Activated naive CD8-positive, alpha-beta T cell treated with anti-CD3 and anti-CD28 coated beads for 36 hours (primary cell): ENCODE measurements around the gene NLRP1. TPM values are rescaled to one million over a fixed set of nuclear protein-coding genes. Genes with fewer than 3 reads are reported as not detected.
"Not testable (repeated sequence)": the region's sequence is repeated elsewhere in the genome, so short reads cannot be mapped to it uniquely, and the experiment has no call there.

Experiments used
- DNase-seq: peaks from one replicate; pipeline ENCODE4 v3.0.0; 2021
- H3K27ac Mint-ChIP-seq: one replicate; pipeline ENCODE4 v1.8.0; 2022; ENCODE audit warnings: mild to moderate bottlenecking, moderate library complexity, mixed read lengths
- H3K27me3 Mint-ChIP-seq: one replicate; pipeline ENCODE4 v1.8.0; 2022; ENCODE audit warnings: mild to moderate bottlenecking, mixed read lengths
- H3K36me3 Mint-ChIP-seq: one replicate; pipeline ENCODE4 v1.8.0; 2021; ENCODE audit warnings: mild to moderate bottlenecking, mixed read lengths
- H3K4me1 Mint-ChIP-seq: one replicate; pipeline ENCODE4 v1.8.0; 2021; ENCODE audit warnings: mixed read lengths
- H3K4me3 Mint-ChIP-seq: one replicate; pipeline ENCODE4 v1.8.0; 2022; ENCODE audit warnings: mild to moderate bottlenecking, moderate library complexity, mixed read lengths
- H3K9me3 Mint-ChIP-seq: one replicate; pipeline ENCODE4 v1.8.0; 2022; ENCODE audit warnings: mixed read lengths
- total RNA-seq, 2 experiments: library from RNA; stranded (reverse); gene quantifications; one replicate each; pipeline ENCODE4 v1.2.3, GENCODE V29; 2021

Gene NLRP1
- total RNA-seq, 2 experiments from 2014 or later = 17.2 to 18.8 TPM

DNA sequence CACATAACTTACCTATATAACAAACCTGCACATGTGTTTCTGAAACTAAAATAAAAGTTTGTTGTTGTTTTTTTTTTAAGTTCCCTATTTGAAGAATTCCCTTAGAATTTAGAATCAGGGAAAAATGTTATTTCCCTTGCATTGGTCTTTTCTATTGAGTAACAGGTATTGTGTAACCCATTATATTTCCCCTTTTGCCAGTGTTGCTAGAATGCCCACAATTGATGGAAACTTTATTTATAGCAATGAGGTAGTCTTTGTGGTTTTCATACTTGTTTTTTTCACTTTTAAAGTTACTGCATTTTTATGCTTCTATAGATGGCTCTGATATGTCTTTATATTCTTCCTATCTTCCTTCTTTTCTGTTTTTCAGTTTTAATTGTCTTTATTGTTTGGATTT lies 3.9 kb downstream of the NLRP1 start:
- Mint-ChIP-seq H3K4me3 (no peak overlapping the region), H3K27me3 (no peaks in the 10 kb centered on the region), H3K36me3 (peaks cover 55% of the 10 kb centered on the region), H3K9me3 (peaks cover 7% of the 10 kb centered on the region), H3K4me1 (peaks cover 72% of the 10 kb centered on the region), H3K27ac (peak overlapping the region; percentile 12)
- no peak for DNase-seq

DNA sequence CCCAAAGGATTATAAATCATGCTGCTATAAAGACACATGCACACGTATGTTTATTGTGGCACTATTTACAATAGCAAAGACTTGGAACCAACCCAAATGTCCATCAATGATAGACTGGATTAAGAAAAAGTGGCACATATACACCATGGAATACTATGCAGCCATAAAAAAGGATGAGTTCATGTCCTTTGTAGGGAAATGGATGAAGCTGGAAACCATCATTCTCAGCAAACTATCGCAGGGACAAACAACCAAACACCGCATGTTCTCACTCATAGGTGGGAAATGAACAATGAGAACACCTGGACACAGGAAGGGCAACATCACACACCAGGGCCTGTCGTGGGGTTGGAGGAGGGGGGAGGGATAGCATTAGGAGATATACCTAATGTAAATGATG lies 5.5 kb downstream of the NLRP1 start:
- not testable (repeated sequence) for DNase-seq, H3K4me3 Mint-ChIP-seq, H3K27ac Mint-ChIP-seq, H3K27me3 Mint-ChIP-seq
- Mint-ChIP-seq H3K36me3 (peaks cover 66% of the 10 kb centered on the region), H3K9me3 (peaks cover 11% of the 10 kb centered on the region), H3K4me1 (peaks cover 62% of the 10 kb centered on the region)

DNA sequence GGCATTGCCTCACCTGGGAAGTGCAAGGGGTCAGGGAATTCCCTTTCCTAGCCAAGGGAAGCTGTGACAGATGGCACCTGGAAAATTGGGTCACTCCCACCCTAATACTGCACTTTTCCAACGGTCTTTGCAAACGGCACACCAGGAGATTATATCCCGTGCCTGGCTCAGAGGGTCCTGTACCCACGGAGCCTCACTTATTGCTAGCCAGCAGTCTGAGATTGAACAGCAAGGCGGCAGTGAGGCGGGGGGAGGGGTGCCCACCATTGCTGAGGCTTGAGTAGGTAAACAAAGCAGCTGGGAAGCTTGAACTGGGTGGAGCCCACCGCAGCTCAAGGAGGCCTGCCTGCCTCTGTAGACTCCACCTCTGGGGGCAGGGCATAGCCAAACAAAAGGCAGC lies 11.3 kb downstream of the NLRP1 start:
- not testable (repeated sequence) for H3K9me3 Mint-ChIP-seq, H3K4me3 Mint-ChIP-seq, H3K27ac Mint-ChIP-seq, H3K27me3 Mint-ChIP-seq, DNase-seq
- Mint-ChIP-seq H3K36me3 (peaks cover 82% of the 10 kb centered on the region), H3K4me1 (peaks cover 50% of the 10 kb centered on the region)

DNA sequence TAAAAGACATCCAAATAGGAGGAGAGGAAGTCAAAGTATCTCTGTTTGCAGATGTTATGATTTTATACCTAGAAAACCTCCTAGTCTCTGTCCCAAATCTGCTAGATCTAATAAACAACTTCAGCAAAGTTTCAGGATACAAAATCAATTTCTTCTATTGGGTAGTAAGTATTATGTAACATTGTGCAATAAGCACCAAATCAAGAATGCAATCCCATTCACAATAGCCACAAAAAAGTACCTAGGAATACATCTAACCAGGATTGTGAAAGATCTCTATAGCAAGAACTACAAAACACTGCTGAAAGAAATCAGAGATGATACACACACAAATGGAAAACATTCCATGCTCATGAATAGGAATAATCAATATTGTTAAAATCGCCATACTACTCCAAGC lies 13.0 kb downstream of the NLRP1 start:
- Mint-ChIP-seq H3K4me1 (peaks cover 40% of the 10 kb centered on the region), H3K27me3 (no peaks in the 10 kb centered on the region)

GRCh38 chr17:5565808-5566207 lies 18.5 kb downstream of the NLRP1 start:
- no peaks in the 10 kb centered on the region for H3K27me3 Mint-ChIP-seq
- no peak for DNase-seq
- peaks cover 2% of the 10 kb centered on the region for H3K9me3 Mint-ChIP-seq
- no peak overlapping the region for H3K27ac Mint-ChIP-seq
- H3K4me3 Mint-ChIP-seq = no peak overlapping the region
- H3K36me3 Mint-ChIP-seq = peaks cover 38% of the 10 kb centered on the region
- peaks cover 43% of the 10 kb centered on the region for H3K4me1 Mint-ChIP-seq

More for the DNA sequence above, 13.0 kb downstream of the NLRP1 start:
- Mint-ChIP-seq H3K9me3 (peaks cover 8% of the 10 kb centered on the region), H3K27ac (no peak overlapping the region), H3K36me3 (peaks cover 79% of the 10 kb centered on the region), H3K4me3 (no peak overlapping the region)
- no peak for DNase-seq

DNA sequence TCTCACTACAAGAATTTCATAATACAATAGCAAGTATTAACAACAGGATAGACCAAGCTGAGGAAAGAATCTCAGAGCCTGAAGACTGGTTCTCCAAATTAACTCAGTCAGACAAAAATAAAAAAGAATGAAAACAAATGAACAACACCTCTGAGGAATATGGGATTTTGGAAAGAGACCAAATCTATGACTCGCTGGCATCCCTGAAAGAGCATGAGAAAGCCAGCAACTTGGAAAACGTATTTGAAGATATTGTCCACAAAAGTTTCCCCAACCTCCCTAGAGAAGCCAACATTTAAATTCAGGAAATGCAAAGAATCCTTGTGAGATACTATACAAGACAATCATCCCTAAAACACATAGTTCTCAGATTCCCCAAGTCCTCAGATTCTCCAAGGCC lies 20.9 kb downstream of the NLRP1 start:
- Mint-ChIP-seq H3K4me3 (no peak overlapping the region), H3K36me3 (peaks cover 21% of the 10 kb centered on the region), H3K4me1 (peaks cover 29% of the 10 kb centered on the region), H3K27me3 (no peaks in the 10 kb centered on the region), H3K9me3 (peaks cover 2% of the 10 kb centered on the region), H3K27ac (peak overlapping the region; percentile 69)
- DNase-seq = no peak

DNA sequence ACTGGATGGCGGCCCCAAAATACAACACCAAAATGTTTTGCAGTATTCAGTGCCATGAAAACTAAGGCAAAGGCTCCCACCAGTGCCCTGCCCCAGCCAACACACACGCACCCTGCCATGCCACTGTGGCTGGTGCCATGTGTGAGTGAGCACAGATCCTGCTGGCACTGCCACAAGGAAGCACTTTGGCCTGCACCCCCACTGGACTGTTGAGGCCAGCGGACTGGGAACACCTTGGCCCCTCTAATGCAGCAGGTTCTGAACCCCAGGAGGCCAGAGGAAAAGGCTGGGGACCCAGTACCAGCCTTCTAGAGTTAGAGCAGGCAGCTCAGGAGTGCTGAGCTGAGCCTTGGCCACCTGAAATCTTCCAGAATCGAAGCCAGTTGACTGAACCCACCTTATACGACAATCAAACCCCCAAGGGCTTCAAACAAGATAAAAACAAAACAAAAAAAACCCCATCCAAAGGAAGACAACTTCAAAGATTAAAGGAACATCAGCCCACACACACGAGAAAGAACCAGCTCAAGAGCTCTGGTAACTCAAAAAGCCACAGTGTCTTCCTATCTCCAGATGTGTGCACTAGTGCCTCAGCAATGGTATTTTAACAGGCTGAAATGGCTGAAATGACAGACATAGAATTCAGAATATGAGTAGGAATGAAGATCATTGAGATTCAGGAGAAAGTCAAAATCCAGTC lies 21.5 kb downstream of the NLRP1 start:
- no peaks in the 10 kb centered on the region for H3K27me3 Mint-ChIP-seq
- DNase-seq = no peak
- peak overlapping the region; percentile 26 for H3K4me3 Mint-ChIP-seq
- H3K27ac Mint-ChIP-seq = peak overlapping the region; percentile 69
- H3K9me3 Mint-ChIP-seq = peaks cover 2% of the 10 kb centered on the region
- peaks cover 18% of the 10 kb centered on the region for H3K36me3 Mint-ChIP-seq
- H3K4me1 Mint-ChIP-seq = peaks cover 29% of the 10 kb centered on the region

- Mint-ChIP-seq H3K27me3 (no peaks in the 10 kb centered on the region), H3K36me3 (peaks cover 19% of the 10 kb centered on the region), H3K4me1 (peaks cover 35% of the 10 kb centered on the region), H3K27ac (peak overlapping the region; percentile 69), H3K9me3 (peaks cover 2% of the 10 kb centered on the region), H3K4me3 (no peak overlapping the region)
- no peak for DNase-seq
These were observed 22.4 kb downstream of the NLRP1 start for GRCh38 chr17:5561736-5562571.

DNA sequence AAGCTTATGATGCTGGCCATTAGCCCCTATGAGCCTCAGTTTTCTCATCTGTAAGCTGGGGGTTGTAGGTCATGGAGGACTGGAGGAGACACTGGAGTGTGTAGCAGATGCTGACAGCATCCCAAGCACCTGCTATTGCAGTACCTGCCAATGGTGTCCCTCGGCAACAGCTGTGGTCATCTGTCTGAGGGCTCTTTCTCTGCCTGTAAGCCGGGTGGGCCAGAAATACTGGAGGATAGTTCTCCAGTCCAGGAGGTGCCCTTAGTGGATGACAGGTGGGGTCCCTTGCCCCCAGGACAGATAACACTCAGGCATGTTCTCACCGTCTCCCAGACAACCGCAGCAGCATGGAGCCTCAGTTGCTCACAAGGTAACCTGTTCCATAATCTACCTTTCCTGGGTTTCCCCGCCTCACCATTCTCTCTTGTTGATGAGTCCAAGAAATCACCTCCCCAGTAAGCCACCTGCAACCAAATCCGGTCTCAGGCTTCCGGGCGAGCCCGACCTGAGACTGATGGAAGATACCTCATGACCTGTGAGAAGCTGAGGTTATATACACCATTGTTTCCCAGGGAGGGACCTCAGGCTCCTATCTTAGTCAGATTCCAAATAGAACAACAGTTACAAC lies 23.8 kb downstream of the NLRP1 start:
- Mint-ChIP-seq H3K27me3 (no peaks in the 10 kb centered on the region), H3K4me3 (no peak overlapping the region), H3K9me3 (no peaks in the 10 kb centered on the region), H3K27ac (no peak overlapping the region), H3K36me3 (peaks cover 18% of the 10 kb centered on the region), H3K4me1 (peaks cover 35% of the 10 kb centered on the region)
- no peak for DNase-seq

DNA sequence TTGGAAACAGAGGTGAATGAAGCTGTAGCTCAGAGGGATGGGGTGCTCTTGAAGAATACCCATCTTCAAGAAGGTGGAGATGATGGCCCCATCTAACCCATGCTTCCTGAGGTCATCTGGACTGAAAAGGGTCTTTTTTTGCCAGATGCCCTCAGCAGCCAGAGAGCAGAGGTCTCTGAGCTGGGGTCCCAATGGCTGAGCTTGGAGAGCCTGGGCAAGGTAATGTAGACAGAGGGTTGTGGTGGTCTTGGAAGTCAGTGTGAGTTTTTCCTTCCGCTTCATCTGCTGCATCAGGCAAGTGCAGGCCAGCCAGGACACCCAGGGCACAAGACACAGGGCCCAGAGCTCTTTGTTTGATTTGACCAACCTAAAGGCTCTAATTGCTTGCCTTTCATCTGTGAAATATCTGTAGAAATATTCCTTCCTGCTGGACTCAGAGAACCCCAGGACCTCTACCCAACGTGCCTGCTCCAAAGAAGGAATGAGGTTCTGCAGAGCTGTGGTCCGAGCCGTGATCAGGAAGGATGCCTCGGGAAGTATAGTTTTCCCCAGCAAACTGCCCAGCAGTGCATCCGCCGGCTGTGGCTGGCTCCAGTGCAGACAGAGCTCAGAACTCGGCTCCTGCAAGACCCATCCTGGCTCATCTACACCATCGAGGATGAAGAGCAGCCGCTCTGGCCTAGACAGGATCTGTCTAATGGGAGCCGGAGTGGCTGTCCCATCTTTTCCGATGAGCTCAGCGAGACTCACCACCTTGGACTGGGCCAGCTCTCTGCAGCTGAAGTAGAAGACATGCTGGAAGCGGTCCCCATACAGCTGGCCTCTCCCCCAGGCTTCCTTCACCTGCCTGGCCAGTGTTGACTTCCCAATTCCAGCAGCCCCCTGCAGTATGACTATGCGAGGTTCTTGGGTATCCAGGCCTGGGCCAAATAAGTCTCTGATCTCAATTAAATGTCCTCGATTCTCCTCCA lies 25.2 kb downstream of the NLRP1 start:
- Mint-ChIP-seq H3K27ac (no peak overlapping the region), H3K4me3 (no peak overlapping the region), H3K4me1 (peaks cover 34% of the 10 kb centered on the region), H3K36me3 (peaks cover 19% of the 10 kb centered on the region), H3K9me3 (no peaks in the 10 kb centered on the region), H3K27me3 (no peaks in the 10 kb centered on the region)
- DNase-seq = no peak

DNA sequence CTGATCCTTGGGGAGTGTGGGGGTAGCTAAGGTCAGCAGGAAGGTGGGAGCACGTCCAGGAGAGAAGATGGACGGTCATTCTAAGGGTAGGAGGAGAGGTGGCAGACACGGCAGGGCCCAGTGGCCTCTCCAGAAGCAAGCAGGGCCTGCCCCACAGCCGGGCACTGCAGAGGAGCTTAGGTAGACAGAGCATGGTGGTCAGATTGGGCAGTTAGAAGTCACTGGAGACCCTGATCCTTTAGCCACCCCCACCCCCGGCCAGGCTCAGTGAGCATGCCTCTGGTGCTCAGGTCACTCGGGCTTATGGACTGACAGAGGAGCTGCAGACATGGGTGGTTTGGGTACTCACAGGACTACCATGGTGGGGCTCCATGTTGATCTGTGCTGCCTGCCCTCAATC lies 26.3 kb downstream of the NLRP1 start:
- Mint-ChIP-seq H3K4me3 (no peak overlapping the region), H3K36me3 (peaks cover 20% of the 10 kb centered on the region), H3K27ac (no peak overlapping the region)

DNA sequence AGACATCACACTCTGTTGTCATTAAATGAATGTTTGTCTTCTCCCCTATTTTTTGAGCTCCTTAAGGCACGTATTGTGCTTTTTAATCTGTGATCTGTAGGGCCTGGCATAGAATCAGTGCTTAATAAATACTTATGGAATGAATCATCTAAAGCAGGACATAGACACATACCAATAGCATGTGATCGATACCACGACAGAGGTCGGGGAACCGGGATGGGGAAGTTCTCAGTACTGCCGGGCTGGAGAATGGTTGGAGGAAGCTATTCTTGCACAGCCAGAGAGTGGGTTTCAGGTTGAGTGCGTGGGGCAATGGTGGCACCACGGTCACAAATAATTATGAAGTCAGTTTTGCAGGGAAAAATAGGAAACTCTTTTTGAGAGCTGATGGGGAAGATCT lies 26.8 kb downstream of the NLRP1 start:
- Mint-ChIP-seq H3K4me1 (peaks cover 24% of the 10 kb centered on the region), H3K27me3 (no peaks in the 10 kb centered on the region), H3K36me3 (peaks cover 25% of the 10 kb centered on the region), H3K9me3 (no peaks in the 10 kb centered on the region), H3K4me3 (no peak overlapping the region), H3K27ac (no peak overlapping the region)
- DNase-seq = no peak

More for the DNA sequence above, 26.3 kb downstream of the NLRP1 start:
- H3K27me3 Mint-ChIP-seq = no peaks in the 10 kb centered on the region
- no peaks in the 10 kb centered on the region for H3K9me3 Mint-ChIP-seq
- peaks cover 29% of the 10 kb centered on the region for H3K4me1 Mint-ChIP-seq
- no peak for DNase-seq

DNA sequence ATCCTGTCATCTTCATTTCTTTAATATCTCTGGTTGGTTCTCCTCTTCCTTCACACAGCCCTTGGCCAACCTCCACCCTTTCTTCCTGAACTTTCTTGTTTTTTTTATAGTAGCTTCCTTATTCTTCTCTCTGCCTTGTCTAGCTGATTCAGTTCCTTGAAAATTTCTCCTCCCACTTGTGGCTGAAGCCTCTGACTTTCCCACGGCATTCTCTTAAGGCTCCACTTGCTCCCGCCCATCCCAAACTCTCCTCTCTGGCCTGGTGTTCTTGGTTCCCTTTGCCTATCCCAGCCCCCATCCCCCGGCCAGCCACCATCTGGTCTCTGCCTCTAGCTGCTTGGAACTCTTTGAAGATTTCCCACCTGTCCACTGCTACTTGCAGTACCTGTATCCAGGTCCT lies 29.1 kb downstream of the NLRP1 start:
- DNase-seq = no peak
- H3K27me3 Mint-ChIP-seq = no peaks in the 10 kb centered on the region
- H3K36me3 Mint-ChIP-seq = peaks cover 29% of the 10 kb centered on the region
- no peaks in the 10 kb centered on the region for H3K9me3 Mint-ChIP-seq
- no peak overlapping the region for H3K4me3 Mint-ChIP-seq
- H3K4me1 Mint-ChIP-seq = peaks cover 23% of the 10 kb centered on the region
- no peak overlapping the region for H3K27ac Mint-ChIP-seq

DNA sequence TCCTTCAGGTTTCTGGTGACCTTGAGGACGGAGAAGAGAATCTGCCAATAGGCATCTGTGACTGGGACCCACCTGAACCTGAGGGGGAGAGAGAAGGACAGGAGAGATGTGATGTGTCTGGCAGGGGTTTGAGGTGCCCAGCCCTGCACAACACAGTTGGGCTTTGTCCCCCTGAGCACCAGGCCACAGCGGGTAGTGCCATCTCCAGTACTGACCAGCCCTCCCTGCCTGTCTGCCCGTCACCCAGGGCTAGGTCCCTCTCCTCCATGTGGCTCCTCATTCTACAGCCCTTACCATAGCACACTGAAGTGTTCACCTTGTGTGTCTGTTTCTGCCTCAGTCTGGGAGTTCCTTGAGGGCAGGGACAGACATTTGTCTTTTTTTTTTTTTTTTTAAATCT lies 30.8 kb downstream of the NLRP1 start:
- Mint-ChIP-seq H3K4me1 (peaks cover 21% of the 10 kb centered on the region), H3K36me3 (peaks cover 34% of the 10 kb centered on the region), H3K4me3 (no peak overlapping the region), H3K9me3 (no peaks in the 10 kb centered on the region), H3K27me3 (no peaks in the 10 kb centered on the region), H3K27ac (no peak overlapping the region)
- no peak for DNase-seq
